Kidney (tissue), 14 donors: ENCODE results near the gene NSD2. TPM values are rescaled to one million over a fixed set of nuclear protein-coding genes. Genes with fewer than 3 reads are reported as not detected.

Experiments used
- DNase-seq, 5 donors: peaks; one replicate each; pipeline ENCODE4 v3.0.0-alpha.2; 2013 to 2020
- FAIRE-seq: peaks from 2 replicates; lab custom pipeline; 2012; peaks lifted over from hg19 to GRCh38; lab: Jason Lieb, UNC
- H3K27ac ChIP-seq, 2 donors: one replicate each; pipeline ENCODE4 v1.7.0; 2013; ENCODE audit warnings: low read depth in 2 of 2, low read length in 2 of 2, inconsistent platforms in 1 of 2
- H3K27me3 ChIP-seq: one replicate; pipeline ENCODE4 v1.7.1; 2013; ENCODE audit warnings: low read length, inconsistent platforms; ENCODE audit not compliant: control insufficient read depth, insufficient read depth
- H3K36me3 ChIP-seq, 3 donors: one replicate each; pipeline versions ENCODE4 v1.7.0 to v1.7.1; 2013; ENCODE audit warnings: low read length in 3 of 3, control low read depth in 1 of 3, inconsistent platforms in 1 of 3; ENCODE audit not compliant: insufficient read depth in 3 of 3, control insufficient read depth in 2 of 3
- H3K4me1 ChIP-seq, 3 donors: one replicate each; pipeline versions ENCODE4 v1.7.0 to v1.7.1; 2013; ENCODE audit warnings: low read length in 3 of 3, inconsistent platforms in 1 of 3, low read depth in 1 of 3; ENCODE audit not compliant: control insufficient read depth in 2 of 3, insufficient read depth in 2 of 3
- H3K4me3 ChIP-seq, 3 donors: one replicate each; pipeline versions ENCODE4 v1.7.0 to v1.8.1; 2013; ENCODE audit warnings: low read length in 3 of 3, control low read depth in 1 of 3, inconsistent platforms in 1 of 3
- H3K9ac ChIP-seq, 3 donors: one replicate each; pipeline versions ENCODE4 v1.7.0 to v1.7.1; 2013; ENCODE audit warnings: low read length in 3 of 3, control low read depth in 1 of 3, inconsistent platforms in 1 of 3
- H3K9me3 ChIP-seq, 3 donors: one replicate each; pipeline versions ENCODE4 v1.7.0 to v1.7.1; 2013; ENCODE audit warnings: low read length in 3 of 3, control low read depth in 1 of 3, inconsistent platforms in 1 of 3; ENCODE audit not compliant: control insufficient read depth in 2 of 3, insufficient read depth in 1 of 3
- intact Hi-C: fragments of 100-400 bp; cut with DNase I; formaldehyde crosslinking; loops from one replicate; pipeline ENCODE4 v1.11.1; 2022
- polyA plus RNA-seq: library from polyadenylated mRNA; stranded (reverse); fragments of 350-450 nt; fragmentation: Illumina TruSeq; extraction: RNeasy Lipid Tissue Mini Kit (QIAGEN cat#74804); gene quantifications from one replicate; pipeline ENCODE4 v1.2.3, GENCODE V29; 2014; ENCODE audit warnings: low read depth, low replicate concordance; ENCODE audit not compliant: insufficient read depth
- total RNA-seq: library from RNA; stranded (reverse); fragmentation: NEBNext Ultra II Directional; extraction: Animal tissue kit (Norgen Biotek cat#: 25700); gene quantifications from one replicate; pipeline ENCODE4 v1.2.1, GENCODE V29; 2021
- TF ChIP-seq, protein P1 (sequence below): IDR thresholded peaks from 3 replicates; pipeline ENCODE4 v1.5.1; 2012; ENCODE audit warnings: mild to moderate bottlenecking, moderate library complexity, borderline replicate concordance; ENCODE audit not compliant: insufficient read depth; ENCODE audit errors: extremely low read depth
- donor health status: control.
- donor health status: control.
- donor health status: control.
- donor health status: control.
- donor health status: control.
- donor health status: DM: yes; HTN: yes; CAD: no.
- donor health status: Normal renal cell carcinoma (clear cell type).

The NSD2 gene
- total and polyA plus RNA-seq, 2 donors from 2014 or later: 5.5 to 51.2 TPM

DNA sequence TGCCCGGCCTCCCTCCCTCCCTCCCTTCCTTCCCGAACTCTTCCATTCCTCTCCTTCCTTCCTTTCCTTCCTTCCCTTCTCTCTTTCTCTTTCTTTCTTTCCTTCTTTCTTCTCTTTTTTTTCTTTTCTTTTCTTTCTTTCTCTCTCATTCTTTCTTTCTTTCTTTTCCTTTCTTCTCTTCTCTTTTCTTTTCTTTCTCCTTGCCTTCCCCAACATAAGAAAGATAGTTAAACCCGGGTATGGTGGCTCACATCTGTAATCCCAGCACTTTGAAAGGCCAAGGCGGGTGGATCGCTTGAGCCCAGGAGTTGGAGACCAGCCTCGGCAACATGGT, 25.4 kb downstream of the NSD2 start:
- Histone ChIP-seq H3K4me3 (no peak overlapping the region), H3K27ac (no peak overlapping the region), H3K4me1 (no peaks in the 10 kb centered on the region), H3K9ac (no peak overlapping the region), H3K27me3 (no peaks in the 10 kb centered on the region), H3K9me3 (no peaks in the 10 kb centered on the region), H3K36me3 (peaks cover 0 to 2% (median 2%) of the 10 kb centered on the region in 3 donors)
- TF ChIP-seq, protein P1, sequence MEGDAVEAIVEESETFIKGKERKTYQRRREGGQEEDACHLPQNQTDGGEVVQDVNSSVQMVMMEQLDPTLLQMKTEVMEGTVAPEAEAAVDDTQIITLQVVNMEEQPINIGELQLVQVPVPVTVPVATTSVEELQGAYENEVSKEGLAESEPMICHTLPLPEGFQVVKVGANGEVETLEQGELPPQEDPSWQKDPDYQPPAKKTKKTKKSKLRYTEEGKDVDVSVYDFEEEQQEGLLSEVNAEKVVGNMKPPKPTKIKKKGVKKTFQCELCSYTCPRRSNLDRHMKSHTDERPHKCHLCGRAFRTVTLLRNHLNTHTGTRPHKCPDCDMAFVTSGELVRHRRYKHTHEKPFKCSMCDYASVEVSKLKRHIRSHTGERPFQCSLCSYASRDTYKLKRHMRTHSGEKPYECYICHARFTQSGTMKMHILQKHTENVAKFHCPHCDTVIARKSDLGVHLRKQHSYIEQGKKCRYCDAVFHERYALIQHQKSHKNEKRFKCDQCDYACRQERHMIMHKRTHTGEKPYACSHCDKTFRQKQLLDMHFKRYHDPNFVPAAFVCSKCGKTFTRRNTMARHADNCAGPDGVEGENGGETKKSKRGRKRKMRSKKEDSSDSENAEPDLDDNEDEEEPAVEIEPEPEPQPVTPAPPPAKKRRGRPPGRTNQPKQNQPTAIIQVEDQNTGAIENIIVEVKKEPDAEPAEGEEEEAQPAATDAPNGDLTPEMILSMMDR: no peak
- DNase-seq: peak in 1 of 5 donors; percentile 37
- no peak for FAIRE-seq
- intact Hi-C loops: no loop called here

DNA sequence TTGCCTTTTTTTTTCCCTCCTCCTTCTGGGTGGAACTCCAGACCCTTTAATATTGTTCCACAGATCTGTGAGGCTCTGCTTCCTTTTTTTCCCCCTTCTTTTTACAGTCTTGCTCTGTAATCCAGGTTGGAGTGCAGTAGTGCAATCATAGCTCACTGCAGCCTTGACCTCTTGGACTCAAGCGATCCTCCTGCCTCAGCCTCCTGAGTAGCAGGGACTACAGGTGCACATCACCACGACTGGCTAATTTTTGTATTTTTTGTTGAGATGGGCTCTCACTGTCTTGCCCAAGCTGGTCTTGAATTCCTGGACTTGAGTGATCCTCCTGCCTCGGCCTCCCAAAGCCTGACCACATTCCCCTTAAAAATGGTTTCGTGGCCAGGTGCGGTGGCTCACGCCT, 26.8 kb downstream of the NSD2 start:
- TF ChIP-seq, protein P1: no peak
- Histone ChIP-seq H3K27me3 (no peaks in the 10 kb centered on the region), H3K36me3 (peaks cover 0 to 4% (median 4%) of the 10 kb centered on the region in 3 donors), H3K4me3 (no peak overlapping the region), H3K9me3 (no peaks in the 10 kb centered on the region), H3K9ac (no peak overlapping the region), H3K27ac (no peak overlapping the region), H3K4me1 (no peaks in the 10 kb centered on the region)
- intact Hi-C loops: no loop called here
- no peak for DNase-seq
- no peak for FAIRE-seq

DNA sequence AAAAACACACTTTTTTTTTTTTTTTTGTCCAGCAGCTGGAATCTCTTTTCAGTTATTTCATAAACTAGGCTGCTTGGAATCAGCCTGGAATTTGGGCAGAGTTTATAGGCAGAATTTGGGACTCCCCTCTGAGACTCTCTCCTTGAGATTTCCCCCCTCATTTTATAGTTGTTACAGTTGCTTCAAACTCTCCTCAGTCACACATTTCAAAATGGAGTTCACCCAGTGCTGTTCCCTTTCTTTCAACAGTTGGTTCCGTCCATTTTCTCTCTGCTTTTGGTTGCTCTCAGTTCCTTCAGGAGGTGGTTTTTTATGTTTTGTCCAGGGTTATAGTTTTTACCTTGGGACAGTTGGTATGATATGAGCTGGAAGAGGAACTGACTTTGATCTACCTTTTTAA, 27.5 kb downstream of the NSD2 start:
- Histone ChIP-seq H3K27ac (no peak overlapping the region), H3K36me3 (peaks cover 0 to 4% (median 4%) of the 10 kb centered on the region in 3 donors), H3K27me3 (no peaks in the 10 kb centered on the region), H3K9me3 (no peaks in the 10 kb centered on the region), H3K4me3 (no peak overlapping the region), H3K9ac (no peak overlapping the region), H3K4me1 (no peaks in the 10 kb centered on the region)
- FAIRE-seq: no peak
- TF ChIP-seq, protein P1: no peak
- DNase-seq: no peak
- intact Hi-C loops: no loop called here
